Right renal pelvis (tissue), 4 donors: Measurements from ENCODE around the gene ACTL10. TPM values are rescaled to one million over a fixed set of nuclear protein-coding genes. Genes with fewer than 3 reads are reported as not detected.

Experiments used
- DNase-seq, 4 donors: peaks; one replicate each; pipeline ENCODE4 v3.0.0-alpha.2; 2013; ENCODE audit warnings: low read depth in 4 of 4, low spot score in 3 of 4, missing footprints in 1 of 4
- polyA plus RNA-seq, 4 donors: library from polyadenylated mRNA; unstranded; fragments of 120-200 nt; gene quantifications; one replicate each; pipeline ENCODE4 v1.2.1, GENCODE V29; 2013; ENCODE audit not compliant: insufficient read length in 4 of 4

The ACTL10 gene
- polyA plus RNA-seq, 4 donors = 0.22 to 0.64 (median 0.45) TPM

- no peak for DNase-seq
Measured at GRCh38 chr20:33716498-33716897, 49.8 kb downstream of the ACTL10 start.

Other genes with a start within 250 kb of the ACTL10 start
- gene SNTA1, start 223.2 kb upstream of the ACTL10 start, polyA plus RNA-seq = 10 to 100 TPM in 2 of 4 donors, 1 to 10 TPM in 2; 9.0 to 13.8 (median 10.7) TPM
- gene CBFA2T2, start 176.8 kb upstream of the ACTL10 start, polyA plus RNA-seq = 10 to 100 TPM; 21.8 to 29.8 (median 25.1) TPM
- gene C20orf144, start 4.6 kb upstream of the ACTL10 start, polyA plus RNA-seq = under 1 TPM; 0.12 to 0.26 (median 0.21) TPM
- gene NECAB3, start 7.5 kb downstream of the ACTL10 start, polyA plus RNA-seq = 10 to 100 TPM; 13.0 to 19.5 (median 14.8) TPM
- 10 to 100 TPM; 10.8 to 12.7 (median 12.1) TPM for gene E2F1, start 19.4 kb downstream of the ACTL10 start, polyA plus RNA-seq
- 1 to 10 TPM; 8.9 to 9.5 (median 9.1) TPM for gene PXMP4, start 53.4 kb downstream of the ACTL10 start, polyA plus RNA-seq
- gene ZNF341, start 65.1 kb downstream of the ACTL10 start, polyA plus RNA-seq = 1 to 10 TPM; 2.9 to 3.3 (median 3.1) TPM
- gene CHMP4B, start 144.4 kb downstream of the ACTL10 start, polyA plus RNA-seq = 100 to 1,000 TPM; 108 to 112 (median 110) TPM